GM18868 (cell line): ENCODE results near the gene FBXO24.
A peak's percentile ranks its signal among the peaks of the same experiment; 100 is the strongest.

Source experiments
- ATAC-seq: cut with Tn5 transposase; IDR thresholded peaks from one replicate; pipeline ENCODE4 v1.9.1; 2021; ENCODE audit warnings: mild to moderate bottlenecking, moderate library complexity; ENCODE audit not compliant: unreplicated experiment

Gene FBXO24

GRCh38 chr7:100614308-100614861, 28.3 kb downstream of the FBXO24 start:
- ATAC-seq, result no peak

- ATAC-seq, result no peak
These were observed 34.1 kb downstream of the FBXO24 start for GRCh38 chr7:100620239-100620638.

GRCh38 chr7:100620804-100621203, 34.7 kb downstream of the FBXO24 start:
- no peak for ATAC-seq

GRCh38 chr7:100621554-100621953, 35.4 kb downstream of the FBXO24 start:
- ATAC-seq, result no peak

GRCh38 chr7:100623951-100624824, 38.1 kb downstream of the FBXO24 start:
- no peak for ATAC-seq

GRCh38 chr7:100626055-100626454, 39.9 kb downstream of the FBXO24 start:
- ATAC-seq, result no peak

GRCh38 chr7:100626530-100627237, 40.6 kb downstream of the FBXO24 start:
- ATAC-seq, result peak; percentile 82

GRCh38 chr7:100627238-100627549, 41.1 kb downstream of the FBXO24 start:
- ATAC-seq, result no peak

GRCh38 chr7:100629117-100629716, 43.1 kb downstream of the FBXO24 start:
- no peak for ATAC-seq

- ATAC-seq, result no peak
These were observed 43.9 kb downstream of the FBXO24 start for GRCh38 chr7:100630066-100630465.

GRCh38 chr7:100632951-100633717, 47.0 kb downstream of the FBXO24 start:
- peak; percentile 63 for ATAC-seq

- ATAC-seq, result no peak
These were observed 53.9 kb downstream of the FBXO24 start for GRCh38 chr7:100639995-100640516.

GRCh38 chr7:100640517-100641440, 54.7 kb downstream of the FBXO24 start:
- no peak for ATAC-seq

- ATAC-seq, result no peak
These were observed 55.3 kb downstream of the FBXO24 start, which contains the start of gene TFR2 for GRCh38 chr7:100641463-100641859. TFR2 (minus strand) TSS chr7:100641552; CDS start chr7:100641509, 43 bp downstream.

- ATAC-seq, result no peak
These were observed 55.9 kb downstream of the FBXO24 start for GRCh38 chr7:100641860-100642533.

GRCh38 chr7:100642534-100642907, 56.4 kb downstream of the FBXO24 start:
- ATAC-seq, result peak; percentile 58

GRCh38 chr7:100649826-100650565, 63.9 kb downstream of the FBXO24 start:
- ATAC-seq, result no peak
